ENCODE measurements around the gene PPP4R3A.
A peak's percentile ranks its signal among the peaks of the same experiment; 100 is the strongest.
"Not testable (repeated sequence)": the region's sequence is repeated elsewhere in the genome, so short reads cannot be mapped to it uniquely, and the experiment has no call there.

PPP4R3A gene

GRCh38 chr14:91436266-91436665 lies 73.8 kb downstream of the PPP4R3A start:
- DNase-seq = not testable (repeated sequence)

GRCh38 chr14:91429385-91429784 lies 80.7 kb downstream of the PPP4R3A start:
- DNase-seq = no peak

GRCh38 chr14:91428931-91429330 lies 81.2 kb downstream of the PPP4R3A start:
- not testable (repeated sequence) for DNase-seq

- DNase-seq = not testable (repeated sequence)
Measured at GRCh38 chr14:91425531-91425944, 84.6 kb downstream of the PPP4R3A start.

- DNase-seq = no peak
Measured at GRCh38 chr14:91424813-91425530, 85.1 kb downstream of the PPP4R3A start.

- no peak for DNase-seq
Measured at GRCh38 chr14:91420686-91421085, 89.4 kb downstream of the PPP4R3A start.

- DNase-seq = no peak
Measured at GRCh38 chr14:91419451-91419850, 90.7 kb downstream of the PPP4R3A start.

- peak in 1 of 2 donors; percentile 81 for DNase-seq
Measured at GRCh38 chr14:91419044-91419397, 91.1 kb downstream of the PPP4R3A start.

GRCh38 chr14:91418387-91419043 lies 91.6 kb downstream of the PPP4R3A start:
- peak; percentile 82 to 87 for DNase-seq

- peak; percentile 65 to 70 for DNase-seq
Measured at GRCh38 chr14:91417983-91418386, 92.1 kb downstream of the PPP4R3A start.

GRCh38 chr14:91417120-91417982 lies 92.8 kb downstream of the PPP4R3A start, which contains the start of gene CCDC88C:
Gene CCDC88C (minus strand): TSS chr14:91417820. CDS start chr14:91417690, 130 bp downstream.
- DNase-seq = peak; percentile 65 to 77

- DNase-seq = peak in 1 of 2 donors; percentile 13
Measured at GRCh38 chr14:91416744-91417119, 93.4 kb downstream of the PPP4R3A start.

- peak; percentile 70 to 86 for DNase-seq
Measured at GRCh38 chr14:91415794-91416743, 94.0 kb downstream of the PPP4R3A start.

GRCh38 chr14:91414475-91414833 lies 95.7 kb downstream of the PPP4R3A start:
- DNase-seq = peak in 1 of 2 donors; percentile 9

GRCh38 chr14:91413547-91414474 lies 96.3 kb downstream of the PPP4R3A start:
- peak; percentile 67 to 78 for DNase-seq

- DNase-seq = peak in 1 of 2 donors; percentile 9
Measured at GRCh38 chr14:91412939-91413338, 97.2 kb downstream of the PPP4R3A start.

- peak in 1 of 2 donors; percentile 54 for DNase-seq
Measured at GRCh38 chr14:91410771-91411536, 99.2 kb downstream of the PPP4R3A start.

GRCh38 chr14:91409928-91410718 lies 100.0 kb downstream of the PPP4R3A start:
- DNase-seq = peak in 1 of 2 donors; percentile 82

- not testable (repeated sequence) for DNase-seq
Measured at GRCh38 chr14:91409240-91409639, 100.9 kb downstream of the PPP4R3A start.

All from CD4-positive, alpha-beta T cell treated with Interleukin-4 for 1 hour (primary cell).